Measurements from ENCODE around the gene DIP2C.
"Not testable (repeated sequence)": the region's sequence is repeated elsewhere in the genome, so short reads cannot be mapped to it uniquely, and the experiment has no call there.

The DIP2C gene

DNA sequence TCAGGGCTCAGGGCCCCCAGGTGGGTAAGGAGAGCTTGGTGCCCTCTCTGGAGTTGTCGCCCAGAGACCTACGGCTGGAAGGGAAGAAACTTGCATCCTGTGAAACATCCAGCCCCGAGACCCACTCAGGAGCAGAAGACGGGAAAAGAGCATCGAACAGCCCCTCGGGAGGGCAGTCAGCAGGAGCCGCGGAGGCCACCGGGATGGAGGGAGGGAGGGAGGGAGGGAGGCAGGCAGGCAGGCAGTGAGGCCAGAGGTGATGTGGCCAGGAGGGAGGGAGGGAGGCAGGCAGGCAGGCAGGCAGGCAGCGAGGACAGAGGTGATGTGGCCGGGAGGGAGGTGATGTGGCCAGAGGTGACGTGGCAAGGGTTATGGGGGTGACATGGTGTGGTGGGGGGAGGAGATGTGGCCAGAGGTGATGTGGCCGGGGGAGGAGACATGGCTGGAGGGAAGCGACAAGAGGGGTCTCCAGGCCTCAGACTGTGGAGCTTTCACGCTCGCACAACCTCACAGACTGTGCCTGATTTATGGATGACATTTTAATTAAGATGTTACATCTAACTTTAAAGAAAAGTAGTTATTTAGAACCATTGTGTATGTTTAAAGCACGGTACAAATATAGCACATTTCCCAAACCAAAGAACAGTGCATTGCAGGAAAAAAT is 141.1 kb downstream of the DIP2C start:
- no peak for DNase-seq

DNA sequence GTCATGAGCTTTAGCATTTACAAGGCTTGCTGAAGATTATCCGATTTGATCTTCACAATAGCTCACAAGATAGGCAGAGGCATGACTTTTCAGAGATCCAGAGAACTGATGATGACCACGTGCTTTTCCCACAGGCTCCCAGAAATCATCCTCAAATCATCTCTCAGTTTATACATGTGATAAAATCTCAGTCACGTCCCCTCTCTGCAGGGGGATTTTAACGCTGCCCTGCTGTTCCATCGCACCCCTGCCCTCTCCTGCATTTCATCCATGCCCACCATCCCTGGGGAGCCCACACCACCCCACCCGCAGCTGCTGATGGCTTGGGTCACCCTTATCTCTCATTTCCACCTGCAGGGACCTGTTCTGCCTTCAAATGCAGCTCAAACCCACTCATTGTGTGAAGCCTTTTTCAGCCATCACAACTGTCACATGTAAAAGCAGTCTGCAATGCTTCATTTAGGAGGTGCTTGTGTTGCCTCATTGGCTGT is 141.8 kb downstream of the DIP2C start:
- no peak for DNase-seq

DNA sequence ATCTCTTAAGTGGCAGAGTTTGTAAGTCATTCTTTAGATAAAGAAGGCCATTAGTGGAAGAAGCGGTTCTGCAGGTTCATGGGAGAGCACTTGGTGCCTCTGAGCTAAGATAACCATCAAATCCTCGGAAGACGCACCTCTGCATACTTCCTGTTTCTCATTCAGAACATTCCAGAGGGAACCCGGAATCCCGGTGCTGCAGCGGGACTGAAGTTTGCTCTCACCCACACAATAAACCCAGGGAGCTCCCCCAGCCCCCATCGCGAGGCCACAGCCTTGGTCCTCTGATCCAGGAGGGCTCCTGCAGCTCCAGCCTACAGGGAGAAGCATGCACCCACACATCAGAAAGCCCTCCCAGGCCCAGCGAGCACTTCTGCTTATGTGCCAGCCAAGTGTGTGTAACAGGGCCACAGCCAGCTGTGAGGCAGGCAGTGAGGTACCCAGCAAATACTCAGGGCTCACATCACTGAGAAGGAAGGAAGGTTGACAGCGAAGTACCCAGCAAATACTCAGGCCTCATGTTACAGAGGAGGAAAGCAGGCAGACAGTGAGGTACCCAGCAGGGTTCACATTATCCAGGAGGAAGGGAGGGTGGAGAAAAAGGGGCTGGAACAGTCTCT is 142.4 kb downstream of the DIP2C start:
- no peak for DNase-seq

DNA sequence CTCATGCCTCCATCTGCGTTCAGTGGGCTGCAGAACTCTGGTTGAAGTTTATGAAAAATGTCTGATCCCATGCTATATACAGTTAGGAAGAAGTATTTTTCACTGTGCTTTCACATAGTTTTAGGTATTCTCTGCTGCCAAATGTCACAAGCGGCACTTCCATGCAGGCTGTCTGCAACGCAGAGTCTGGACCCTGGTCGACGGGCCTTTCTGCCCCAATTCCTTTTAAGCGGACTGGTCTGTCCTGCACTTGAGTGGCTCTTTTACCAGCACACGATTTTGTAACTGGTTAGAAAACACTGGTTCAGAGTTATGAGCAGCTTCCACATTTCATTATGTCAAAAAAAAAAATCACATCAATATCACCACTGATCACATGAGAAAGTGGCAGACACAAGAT is 143.0 kb downstream of the DIP2C start:
- no peak for DNase-seq

DNA sequence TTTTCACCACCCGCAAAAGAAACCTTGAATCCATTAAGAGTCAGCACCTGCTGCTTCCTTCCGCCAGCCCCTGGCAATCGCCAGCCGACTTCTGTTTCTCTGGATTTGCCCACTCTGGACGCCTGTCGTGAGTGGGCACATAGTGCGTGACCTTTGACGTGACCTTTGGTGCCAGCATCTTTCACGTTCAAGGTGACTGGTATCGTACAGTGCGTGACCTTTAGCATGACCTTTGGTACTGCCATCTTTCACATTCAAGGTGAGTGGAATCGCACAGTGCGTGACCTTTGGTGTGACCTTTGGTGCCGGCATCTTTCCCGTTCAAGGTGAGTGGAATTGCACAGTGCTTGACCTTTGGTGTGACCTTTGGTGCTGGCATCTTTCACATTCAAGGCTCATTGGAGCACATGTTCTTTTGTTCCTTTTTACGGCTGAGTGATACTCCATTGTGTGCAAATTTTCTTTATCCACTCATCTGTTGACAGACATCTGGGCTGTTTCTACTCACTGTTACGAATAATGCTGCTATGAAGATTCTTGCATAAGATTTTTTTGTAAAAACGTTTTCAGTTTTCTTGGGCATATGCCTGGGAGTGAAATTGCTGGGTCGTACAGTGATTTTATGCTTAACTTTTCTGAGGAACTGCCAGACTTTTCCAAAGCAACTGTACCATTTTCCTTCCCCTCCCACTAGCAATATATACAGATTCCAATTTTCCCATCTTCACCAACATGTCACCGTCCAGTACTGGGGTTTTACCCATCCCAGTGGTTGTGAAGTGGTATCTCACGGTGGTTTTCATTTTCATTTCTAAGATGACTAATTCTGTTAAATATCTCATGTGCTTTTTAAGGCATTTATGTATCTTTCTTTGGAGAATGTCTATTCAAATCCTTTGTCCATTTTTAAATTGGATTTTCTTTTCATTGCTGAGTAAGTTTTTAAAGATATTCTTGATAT is 145.3 kb downstream of the DIP2C start:
- no peak for DNase-seq

DNA sequence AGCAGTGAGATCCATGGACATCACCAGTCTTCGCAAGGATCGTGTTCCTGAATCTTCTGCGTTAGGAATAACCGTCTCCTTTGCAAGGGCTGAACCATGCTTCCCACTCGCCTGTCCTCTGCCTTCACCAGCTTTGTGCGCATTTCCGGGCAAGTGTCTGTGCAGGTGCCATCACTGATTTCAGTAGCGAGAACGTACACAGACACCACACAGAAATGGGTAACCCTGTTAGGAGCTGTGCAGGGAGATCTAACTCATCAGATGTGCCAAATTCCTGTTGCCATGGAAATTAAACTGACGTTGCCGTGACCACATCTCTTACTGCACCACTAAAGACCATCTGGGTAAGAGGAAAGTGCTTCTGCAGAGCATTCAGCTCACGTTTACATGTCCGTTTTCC is 146.3 kb downstream of the DIP2C start:
- no peak for DNase-seq

DNA sequence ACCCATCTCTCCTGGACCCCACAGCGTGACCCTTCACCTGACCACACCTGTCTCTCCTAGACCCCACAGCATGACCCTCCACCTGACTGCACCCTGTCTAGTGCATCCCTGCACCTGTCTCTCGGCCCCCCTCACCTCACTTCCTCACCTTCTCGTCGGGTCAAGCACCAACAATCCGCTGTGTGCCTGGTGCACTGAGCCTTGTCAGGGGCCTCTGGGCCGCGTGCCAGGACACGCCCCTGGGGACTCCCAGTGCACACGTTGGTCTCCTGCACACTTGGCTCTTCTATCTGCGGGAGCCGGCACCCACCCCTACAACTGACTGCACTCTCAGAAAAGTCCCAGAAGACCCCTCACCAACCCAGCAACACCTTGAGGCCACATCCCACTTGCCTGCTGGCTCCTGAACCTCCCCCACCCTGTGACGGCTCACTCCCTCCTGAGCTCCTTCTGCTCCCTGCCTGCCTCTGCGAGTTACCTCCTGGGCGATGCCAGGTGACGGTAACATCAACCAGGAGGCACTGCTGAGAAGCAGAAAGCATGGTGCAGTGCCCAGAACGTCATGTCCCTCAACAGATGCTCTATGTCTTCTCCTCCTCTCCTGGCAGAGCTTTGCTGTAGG is 147.6 kb downstream of the DIP2C start:
- DNase-seq = no peak

DNA sequence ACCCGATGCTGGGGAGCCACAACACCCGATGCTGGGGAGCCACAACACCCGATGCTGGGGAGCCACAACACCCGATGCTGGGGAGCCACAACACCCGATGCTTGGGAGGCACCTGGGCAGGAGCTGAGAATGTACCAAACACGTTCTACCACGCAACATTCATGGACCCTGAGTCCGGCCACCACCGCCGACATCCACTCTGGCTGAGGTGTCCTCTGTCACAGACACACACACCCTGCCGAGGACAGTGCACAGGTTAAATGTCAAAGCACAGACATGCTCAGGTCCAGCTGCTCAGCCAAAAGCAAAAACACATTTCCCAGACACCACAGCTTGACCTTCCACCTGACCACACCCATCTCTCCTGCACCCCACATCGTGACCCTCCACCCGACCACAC is 148.4 kb downstream of the DIP2C start:
- no peak for DNase-seq

DNA sequence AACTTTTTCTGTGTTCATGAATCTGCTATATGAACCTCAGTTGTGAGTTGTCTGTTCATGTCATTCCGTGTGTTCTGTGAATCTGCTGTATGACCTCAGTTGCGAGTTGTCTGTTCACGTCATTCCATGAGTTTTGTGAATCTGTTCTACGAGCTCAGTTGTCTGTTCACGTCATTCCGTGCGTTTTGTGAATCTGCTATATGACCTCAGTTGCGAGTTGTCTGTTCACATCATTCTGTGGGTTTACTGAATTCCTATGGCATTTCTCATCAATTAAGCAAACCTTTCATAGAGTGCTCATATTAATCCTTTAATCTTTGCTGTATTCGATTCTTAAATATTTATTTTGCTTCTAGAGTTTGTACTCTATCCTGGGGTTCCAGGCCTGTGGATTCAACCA is 150.6 kb downstream of the DIP2C start:
- no peak for DNase-seq

DNA sequence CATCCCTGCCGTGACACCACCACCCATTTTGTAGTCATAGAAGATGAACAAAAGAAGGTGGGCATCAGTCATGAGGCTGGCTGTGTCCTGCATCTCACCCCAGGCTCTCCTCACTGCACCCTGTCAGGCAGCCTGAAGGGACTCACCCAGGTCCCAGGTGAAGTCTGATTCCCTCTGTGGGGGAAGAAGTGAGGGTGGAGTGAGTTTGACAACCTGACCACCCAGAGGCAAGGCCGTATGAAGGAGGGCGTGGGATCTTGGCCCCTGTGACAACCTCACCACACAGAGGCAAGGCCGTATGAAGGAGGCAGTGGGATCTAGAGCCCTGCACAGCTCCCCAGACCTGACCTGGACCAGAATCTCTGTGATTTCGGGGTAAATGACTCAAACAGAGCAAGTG is 152.5 kb downstream of the DIP2C start:
- DNase-seq = no peak

DNA sequence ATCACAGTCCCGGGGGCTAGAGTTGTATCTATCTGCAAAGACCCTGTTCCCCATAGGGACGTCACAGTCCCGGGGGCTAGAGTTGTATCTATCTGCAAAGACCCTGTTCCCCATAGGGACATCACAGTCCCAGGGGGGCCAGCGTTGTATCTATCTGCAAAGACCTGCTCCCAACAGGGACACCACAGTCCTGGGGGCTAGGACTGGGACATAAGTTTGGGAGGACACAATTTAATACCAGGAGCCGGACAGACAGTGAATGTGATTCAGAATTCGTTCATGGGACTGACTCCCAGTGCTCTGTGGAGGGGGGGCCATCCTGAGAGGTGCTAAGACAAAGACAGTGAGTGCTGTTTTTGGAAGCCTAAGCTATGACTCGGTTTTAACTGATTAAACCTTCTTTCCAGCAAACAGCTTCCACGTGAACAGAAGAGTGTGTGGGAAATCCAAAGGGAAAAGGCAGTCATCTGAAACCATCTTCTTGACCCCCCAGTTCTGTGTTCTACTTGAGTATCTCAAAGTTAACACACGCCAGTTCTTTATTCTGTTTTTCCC is 153.0 kb downstream of the DIP2C start:
- DNase-seq = no peak

DNA sequence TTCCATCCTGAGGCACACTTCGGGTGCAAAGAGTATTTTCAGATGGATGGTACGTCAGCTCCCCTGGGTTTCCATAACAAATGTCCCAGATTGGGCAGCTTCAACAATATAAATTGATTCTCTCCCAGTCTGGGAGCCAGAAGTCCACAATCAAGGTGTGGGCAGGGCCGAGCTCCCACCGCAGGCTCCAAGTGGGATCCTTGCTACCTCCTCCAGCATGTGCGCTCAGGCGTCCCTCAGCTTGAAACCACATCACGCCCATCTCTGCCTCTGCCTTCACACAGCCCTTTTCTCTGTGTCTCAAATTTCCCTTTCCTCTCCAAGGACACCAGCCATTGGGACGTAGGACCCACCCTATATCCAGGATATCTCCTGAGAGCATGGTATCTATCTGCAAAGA is 153.5 kb downstream of the DIP2C start:
- DNase-seq = no peak

DNA sequence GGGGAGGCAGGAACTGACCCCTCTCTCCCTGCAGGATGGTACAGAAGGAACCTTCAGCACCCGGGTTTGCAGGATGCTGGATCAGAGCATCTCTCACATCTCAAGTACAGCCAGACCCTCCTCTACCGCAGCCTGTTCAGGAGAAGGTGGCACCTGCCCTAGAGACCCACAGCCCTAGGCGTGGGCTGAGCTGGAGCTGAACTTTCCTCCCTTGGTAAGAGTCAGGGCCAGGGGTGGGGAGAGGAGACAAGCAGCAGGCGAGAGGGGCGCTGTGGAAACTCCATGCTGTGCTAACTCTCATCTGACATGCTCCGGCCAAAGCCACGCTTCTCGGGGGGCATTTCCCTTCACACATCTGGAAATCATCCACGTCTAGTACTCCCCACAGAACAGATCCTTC is 154.4 kb downstream of the DIP2C start:
- DNase-seq = no peak

DNA sequence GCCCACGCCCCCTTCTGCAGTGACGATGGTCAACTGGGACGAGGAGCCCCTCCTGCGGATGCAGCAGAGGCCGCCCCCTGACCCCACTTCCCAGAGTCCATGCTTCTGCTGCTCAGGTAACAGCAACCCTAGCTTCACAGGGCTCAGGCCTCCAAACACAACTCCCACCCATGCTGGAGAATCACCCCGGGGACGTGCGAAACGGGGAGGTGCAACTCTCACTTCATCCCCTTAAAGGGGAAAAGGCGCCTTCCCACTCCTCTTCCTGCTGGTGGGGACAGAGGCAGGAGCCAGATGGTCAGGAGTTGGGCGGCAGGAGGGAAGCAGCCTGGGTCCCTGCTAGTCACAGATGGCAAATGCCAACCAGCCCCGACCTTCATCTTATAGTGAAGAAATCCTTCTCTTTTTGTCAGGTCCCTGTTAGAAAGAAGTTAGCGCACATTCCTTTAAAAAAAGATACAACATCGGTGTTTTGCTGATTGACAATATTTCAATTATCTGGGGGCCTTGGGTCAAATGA is 155.4 kb downstream of the DIP2C start:
- no peak for DNase-seq

DNA sequence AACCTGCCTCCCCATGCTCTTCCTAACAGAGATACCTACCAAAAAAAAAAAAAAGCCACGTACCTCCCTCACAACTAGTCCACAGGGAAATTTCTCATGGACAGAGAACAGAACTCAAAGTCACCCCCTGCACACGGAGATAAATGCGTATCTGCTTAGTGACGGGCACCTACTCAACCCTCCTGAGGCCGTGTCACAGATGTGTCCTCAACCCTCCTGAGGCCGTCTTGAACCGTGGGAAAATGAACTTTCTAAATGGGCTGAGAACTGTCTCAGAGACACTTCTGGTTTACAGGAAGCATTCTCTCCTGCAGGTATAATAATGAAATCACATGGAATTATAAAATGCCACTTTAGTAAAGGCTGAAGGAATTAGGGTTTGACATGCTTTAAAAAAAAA is 155.9 kb downstream of the DIP2C start:
- DNase-seq = no peak

DNA sequence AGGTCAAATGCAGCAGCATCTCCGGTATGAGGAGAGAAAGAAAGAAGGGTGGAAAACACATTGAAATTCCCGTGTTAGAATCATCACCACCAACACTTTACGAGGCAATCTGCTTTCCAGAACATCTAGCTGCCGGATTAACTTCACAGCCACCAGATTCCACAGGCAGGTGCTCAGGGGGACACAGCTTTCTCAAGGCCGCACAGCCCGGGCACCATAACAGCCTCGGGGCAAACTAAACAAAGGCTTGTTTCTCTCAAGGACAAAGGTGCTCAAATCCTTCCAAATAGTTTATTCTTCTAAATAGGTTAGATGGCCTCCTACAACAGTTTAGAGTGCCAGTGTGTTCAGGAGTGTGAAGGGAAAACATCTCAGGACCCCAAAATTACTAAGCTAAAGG is 156.3 kb downstream of the DIP2C start:
- no peak for DNase-seq

DNA sequence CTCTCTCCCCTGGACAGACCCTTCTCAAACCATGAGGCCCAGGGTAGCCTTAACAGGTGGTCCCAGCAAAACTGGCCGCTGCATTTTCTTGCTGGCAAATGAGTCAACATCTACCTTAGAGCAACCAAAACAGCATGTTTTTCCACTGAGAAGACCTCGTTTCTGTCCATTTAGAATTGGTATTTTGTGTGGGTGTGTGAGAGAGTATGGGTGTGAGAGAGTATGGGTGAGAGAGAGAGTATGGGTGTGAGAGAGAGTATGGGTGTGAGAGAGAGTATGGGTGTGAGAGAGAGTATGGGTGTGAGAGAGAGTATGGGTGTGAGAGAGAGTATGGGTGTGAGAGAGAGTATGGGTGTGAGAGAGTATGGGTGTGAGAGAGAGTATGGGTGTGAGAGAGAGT is 157.1 kb downstream of the DIP2C start:
- not testable (repeated sequence) for DNase-seq

DNA sequence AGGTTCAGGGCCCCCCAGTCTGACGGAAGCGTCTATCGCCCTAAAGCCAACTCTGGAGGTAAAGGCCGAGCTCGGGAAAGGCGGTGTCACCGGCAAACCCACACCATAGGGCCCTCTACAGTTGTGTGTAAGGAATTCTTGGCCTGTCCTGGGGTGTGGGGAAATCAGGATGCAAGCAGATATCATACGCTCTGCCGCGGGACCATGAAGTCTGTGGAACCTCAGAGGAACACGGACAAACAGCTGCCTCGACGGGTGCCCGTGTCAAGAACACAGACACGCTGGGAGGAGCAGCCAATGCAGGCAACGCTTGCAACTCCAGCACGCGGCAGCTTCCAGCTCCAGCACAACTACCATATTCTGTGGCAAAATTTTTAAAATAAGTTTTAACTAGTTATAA is 157.9 kb downstream of the DIP2C start:
- DNase-seq = no peak

DNA sequence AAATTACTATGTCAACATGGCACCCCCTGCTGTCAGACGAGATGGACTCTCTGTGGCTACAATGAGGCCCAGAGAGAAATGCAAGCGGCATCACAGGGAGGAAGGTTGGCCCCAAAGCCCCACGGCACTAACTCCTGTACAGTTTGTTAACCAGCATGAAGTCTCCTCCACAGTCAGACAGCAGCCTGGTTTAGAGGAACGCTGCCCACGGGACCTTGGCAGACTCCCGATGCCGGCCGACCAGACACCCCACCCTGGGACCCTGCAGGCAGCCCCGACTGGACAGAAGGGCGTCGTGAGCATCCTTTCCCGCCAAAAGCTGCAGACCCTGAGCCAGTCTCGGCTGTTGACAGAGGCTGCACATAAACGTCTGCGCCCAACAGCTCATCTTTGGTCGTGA is 158.8 kb downstream of the DIP2C start:
- no peak for DNase-seq

DNA sequence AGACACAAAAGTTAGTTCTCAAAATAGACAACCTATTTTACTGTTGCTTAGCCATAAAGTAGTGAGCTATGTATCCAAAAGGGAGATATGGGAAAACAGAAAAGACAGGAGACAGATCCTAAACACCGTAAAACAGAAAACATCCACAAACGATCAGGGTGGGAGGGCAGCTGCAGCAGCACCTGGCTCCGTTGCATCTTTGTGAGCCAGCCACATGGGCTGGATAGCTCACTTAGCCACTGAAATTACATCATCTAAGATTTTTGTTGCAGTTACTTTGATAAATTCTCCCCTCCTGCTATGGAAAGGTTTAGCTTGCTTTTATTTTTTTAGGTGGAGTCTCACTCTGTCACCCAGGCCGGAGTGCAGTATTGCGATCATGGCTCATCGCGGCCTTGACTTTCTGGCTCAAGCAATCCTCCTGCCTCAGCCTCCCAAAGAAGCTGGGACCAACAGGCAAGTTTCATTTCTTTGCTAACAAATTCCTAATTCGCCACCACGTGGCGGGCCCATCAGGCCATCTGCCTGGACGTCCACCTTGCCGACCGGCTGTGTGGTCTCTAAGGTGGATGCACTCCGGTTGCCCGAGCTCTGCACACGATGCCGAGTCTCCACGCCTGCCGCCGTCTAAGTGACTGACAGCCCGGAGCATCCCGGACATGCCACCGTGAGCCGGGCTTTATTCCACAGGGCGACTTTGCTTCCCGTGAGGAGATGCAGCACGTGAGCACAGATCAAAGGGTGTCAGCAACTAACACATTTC is 159.8 kb downstream of the DIP2C start:
- DNase-seq = no peak

DNA sequence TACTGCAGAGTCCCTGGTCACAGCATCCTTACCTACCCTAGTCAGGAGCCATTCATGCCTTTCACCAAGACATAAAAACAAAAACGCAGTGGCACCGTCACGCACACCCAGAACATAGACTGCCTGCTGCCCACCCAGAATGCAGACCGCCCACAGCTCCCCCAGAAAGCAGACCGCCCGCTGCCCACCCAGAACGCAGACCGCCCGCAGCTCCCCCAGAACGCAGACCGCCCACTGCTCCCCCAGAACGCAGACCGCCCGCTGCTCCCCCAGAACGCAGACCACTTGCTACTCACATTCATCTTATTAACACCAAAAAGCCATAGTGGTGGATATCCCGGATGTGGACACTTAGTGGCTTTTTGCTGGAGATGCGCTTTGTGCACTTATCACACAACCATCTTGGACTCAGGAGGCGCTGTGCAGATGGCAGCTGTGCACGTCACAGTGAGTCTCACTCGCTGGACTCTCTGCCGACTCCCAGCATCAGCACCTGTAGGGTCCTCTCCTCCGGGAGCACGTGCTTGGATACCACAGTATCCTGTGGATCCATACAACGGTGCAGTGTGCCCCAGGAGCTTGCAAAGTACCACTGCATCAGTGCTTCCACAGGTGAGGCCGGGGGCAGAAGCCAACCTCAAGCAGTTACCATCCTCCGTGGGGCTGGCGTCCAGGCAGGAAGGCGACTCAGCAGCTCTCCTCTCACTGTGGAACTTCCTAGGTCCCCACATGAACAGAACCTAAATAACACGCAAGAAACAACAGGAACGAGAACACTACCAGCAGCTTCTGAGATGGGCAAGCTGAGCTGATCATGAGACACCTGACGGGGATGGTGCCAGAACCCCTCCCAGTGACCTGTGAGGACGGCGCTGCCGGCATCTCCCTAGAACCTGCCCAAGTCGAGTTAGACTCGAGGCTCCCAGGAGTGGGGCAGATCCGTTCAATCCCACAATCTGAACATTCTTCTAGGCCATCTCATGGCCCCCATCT is 161.0 kb downstream of the DIP2C start:
- DNase-seq = no peak

Measured in hematopoietic multipotent progenitor cell treated with erythropoietin and hydrocortisone succinate and interleukin-3 and kit ligand, for 6 days (in vitro differentiated cells).